Heart left ventricle (tissue), 16 donors: ENCODE results near the gene LAMP5. TPM values are rescaled to one million over a fixed set of nuclear protein-coding genes. Genes with fewer than 3 reads are reported as not detected.
A peak's percentile ranks its signal among the peaks of the same experiment; 100 is the strongest.

Source experiments
- ATAC-seq, 4 donors: fragments of 200-7000 bp; cut with Tn5 transposase; one replicate each; pipeline ENCODE4 v1.9.1; 2020 to 2022; ENCODE audit warnings: moderate library complexity in 4 of 4, mild to moderate bottlenecking in 3 of 4, moderate number of reproducible peaks in 1 of 4
- DNase-seq, 5 donors: peaks; one replicate each; pipeline ENCODE4 v3.0.0-alpha.2; 2020
- H3K27ac ChIP-seq, 12 donors: fragments of 200-600 bp; sonication (generic) in 4 of 12; one replicate each; pipeline versions ENCODE4 v1.5.0 to v1.8.0; 2016 to 2022; ENCODE audit warnings: mild to moderate bottlenecking in 2 of 12
- H3K27me3 ChIP-seq, 9 donors: fragments of 200-600 bp; sonication (generic) in 2 of 9; one replicate each; pipeline versions ENCODE4 v1.5.1 to v1.8.0; 2016 to 2022; ENCODE audit warnings: mild to moderate bottlenecking in 3 of 9
- H3K36me3 ChIP-seq, 9 donors: fragments of 200-600 bp; sonication (generic) in 2 of 9; one replicate each; pipeline versions ENCODE4 v1.5.0 to v1.8.0; 2018 to 2022; ENCODE audit warnings: mild to moderate bottlenecking in 2 of 9
- H3K4me1 ChIP-seq, 12 donors: fragments of 200-600 bp; sonication (generic) in 4 of 12; one replicate each; pipeline versions ENCODE4 v1.5.0 to v1.8.0; 2016 to 2022; ENCODE audit warnings: mild to moderate bottlenecking in 3 of 12
- H3K4me3 ChIP-seq, 12 donors: fragments of 200-600 bp; sonication (generic) in 4 of 12; one replicate each; pipeline versions ENCODE4 v1.5.0 to v1.8.0; 2017 to 2022; ENCODE audit warnings: mild to moderate bottlenecking in 9 of 12, moderate library complexity in 4 of 12
- H3K9me3 ChIP-seq, 12 donors: fragments of 200-600 bp; sonication (generic) in 4 of 12; one replicate each; pipeline versions ENCODE4 v1.5.0 to v1.8.0; 2016 to 2022; ENCODE audit warnings: mild to moderate bottlenecking in 1 of 12
- POLR2A ChIP-seq, 2 donors: fragments of 450-650 bp; IDR thresholded peaks; one replicate each; pipeline ENCODE4 v1.6.1; 2017; ENCODE audit warnings: antibody characterized with exemption in 2 of 2, mild to moderate bottlenecking in 2 of 2, moderate library complexity in 2 of 2
- WGBS, 4 donors: extraction: QIAGEN DNeasy Blood & Tissue Kit in 2 of 4; methylation state at CpG; one replicate each; pipeline versions ENCODE4 v1.1.5 to v1.1.7; 2013 to 2018; 5-methylcytosine and 5-hydroxymethylcytosine counted together
- intact Hi-C, 10 donors: fragments of 100-400 bp; cut with DNase I; formaldehyde crosslinking; loops; one replicate each; pipeline versions ENCODE4 v1.11.1 to v1.14.2; 2022
- polyA plus RNA-seq, 2 donors: library from polyadenylated mRNA; stranded (reverse); fragments of 200-250 nt; gene quantifications; one replicate each; pipeline ENCODE4 v1.2.3, GENCODE V29; 2013
- total RNA-seq, 9 donors: library from RNA; depleted of rRNA in 2 of 9; stranded (reverse); fragments of >200 nt in 2 of 9; fragmentation: NEBNext Ultra II Directional in 3 of 9; extraction: Animal tissue kit (Norgen Biotek cat#: 25700) in 3 of 9; gene quantifications; one replicate each; pipeline versions ENCODE4 v1.1.0 to v1.2.4, GENCODE V29; 2016 to 2023
- TF ChIP-seq, protein P1 (sequence below), 12 donors: fragments of 200-600 bp; sonication (generic) in 4 of 12; IDR thresholded peaks; one replicate each; pipeline versions ENCODE4 v1.5.0 to v1.8.0; 2018 to 2022; ENCODE audit warnings: antibody characterized with exemption in 12 of 12, mild to moderate bottlenecking in 5 of 12
- donor health status: ischemic (EF 13 %, LVEDD 7.1; RV severe dilation, severe dysfunction).
- donor health status: healthy with polysubstance abuse.
- donor health status: DM: no; HTN: yes; CAD: no.
- donor health status: DM: no; HTN: no; CAD: no.
- donor health status: ischemic (EF 25% LVEDD 6.9; RV normal size, moderate dysfunction).
- donor health status: ischemic (EF 25% LVEDD 5.7; RV mildly dilated, moderate dysfunction).
- donor health status: healthy.
- donor health status: DM: yes; HTN: yes; CAD: no.
- donor health status: ischemic (EF 35%, LVEDD 5.7; RV mildly dilated, moderate dysfunction).
- donor health status: nonischemic (EF 11% LVEDD 7.7; RV severe dilation, severe dysfunction).
- donor health status: DM: yes; HTN: yes; CAD: no.
- donor health status: PGD.
- donor health status: ischemic (EF 29% LVEDD 5.4; RV normal size, mild dysfunction).
- donor health status: nonischemic (EF 23%, LVEDD 6.1; RV moderate dilation, normal function).

The LAMP5 gene
- total and polyA plus RNA-seq, 11 donors: 0.04 to 0.42 (median 0.30) TPM; not detected in 7

DNA sequence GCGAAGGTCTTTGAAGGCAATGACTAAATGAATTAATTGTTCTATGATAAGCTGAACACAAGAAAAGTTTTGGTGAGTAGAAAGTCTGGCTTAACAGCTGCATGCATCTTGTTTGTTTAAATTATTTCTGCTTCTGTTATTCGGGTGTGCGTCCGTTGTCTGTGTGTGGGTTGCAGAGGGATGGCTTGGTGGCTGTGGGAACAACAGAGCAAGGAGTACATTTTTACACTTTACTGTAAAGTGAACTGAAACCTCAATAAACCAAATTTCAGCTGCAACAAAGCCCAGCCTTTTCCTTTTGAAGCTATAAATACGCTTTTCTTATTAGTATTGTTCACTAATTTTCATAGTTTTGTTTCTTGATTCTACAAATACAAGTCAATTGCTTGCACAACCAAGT, 3.5 kb upstream of the LAMP5 start:
- H3K4me1 ChIP-seq: peaks cover 0 to 46% (median 21%) of the 10 kb centered on the region in 12 donors
- 70 to 91% (median 76%) methylated on average over 5 of the region's 5 CpGs for WGBS, 4 donors
- no peaks in the 10 kb centered on the region for H3K9me3 ChIP-seq
- H3K36me3 ChIP-seq: no peaks in the 10 kb centered on the region
- no peak for ATAC-seq
- H3K4me3 ChIP-seq: no peak overlapping the region
- intact Hi-C loops: no loop called here
- TF ChIP-seq, protein P1, sequence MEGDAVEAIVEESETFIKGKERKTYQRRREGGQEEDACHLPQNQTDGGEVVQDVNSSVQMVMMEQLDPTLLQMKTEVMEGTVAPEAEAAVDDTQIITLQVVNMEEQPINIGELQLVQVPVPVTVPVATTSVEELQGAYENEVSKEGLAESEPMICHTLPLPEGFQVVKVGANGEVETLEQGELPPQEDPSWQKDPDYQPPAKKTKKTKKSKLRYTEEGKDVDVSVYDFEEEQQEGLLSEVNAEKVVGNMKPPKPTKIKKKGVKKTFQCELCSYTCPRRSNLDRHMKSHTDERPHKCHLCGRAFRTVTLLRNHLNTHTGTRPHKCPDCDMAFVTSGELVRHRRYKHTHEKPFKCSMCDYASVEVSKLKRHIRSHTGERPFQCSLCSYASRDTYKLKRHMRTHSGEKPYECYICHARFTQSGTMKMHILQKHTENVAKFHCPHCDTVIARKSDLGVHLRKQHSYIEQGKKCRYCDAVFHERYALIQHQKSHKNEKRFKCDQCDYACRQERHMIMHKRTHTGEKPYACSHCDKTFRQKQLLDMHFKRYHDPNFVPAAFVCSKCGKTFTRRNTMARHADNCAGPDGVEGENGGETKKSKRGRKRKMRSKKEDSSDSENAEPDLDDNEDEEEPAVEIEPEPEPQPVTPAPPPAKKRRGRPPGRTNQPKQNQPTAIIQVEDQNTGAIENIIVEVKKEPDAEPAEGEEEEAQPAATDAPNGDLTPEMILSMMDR (IDR thresholded peaks at IDR 0.05): no peak
- TF ChIP-seq POLR2A (IDR thresholded peaks at IDR 0.05): no peak
- peaks cover 24 to 99% (median 70%) of the 10 kb centered on the region in 9 donors for H3K27me3 ChIP-seq
- no peak for DNase-seq
- H3K27ac ChIP-seq: no peak overlapping the region

- 2 to 9% (median 7%) methylated on average over 9 of the region's 9 CpGs for WGBS, 4 donors
- intact Hi-C loops: no loop called here
- TF ChIP-seq, protein P1 (IDR thresholded peaks at IDR 0.05): no peak
- no peak for TF ChIP-seq POLR2A (IDR thresholded peaks at IDR 0.05)
- H3K9me3 ChIP-seq: no peaks in the 10 kb centered on the region
- no peak overlapping the region for H3K27ac ChIP-seq
- ATAC-seq: no peak
- peaks cover 4 to 99% (median 57%) of the 10 kb centered on the region in 9 donors for H3K27me3 ChIP-seq
- H3K36me3 ChIP-seq: no peaks in the 10 kb centered on the region
- no peak for DNase-seq
- H3K4me1 ChIP-seq: peaks cover 0 to 30% (median 19%) of the 10 kb centered on the region in 12 donors
- peak overlapping the region in 3 of 12 donors; percentile 37 to 42 (median 37) for H3K4me3 ChIP-seq
These were observed 324 bp upstream of the LAMP5 start for GRCh38 chr20:9514072-9514460.

DNA sequence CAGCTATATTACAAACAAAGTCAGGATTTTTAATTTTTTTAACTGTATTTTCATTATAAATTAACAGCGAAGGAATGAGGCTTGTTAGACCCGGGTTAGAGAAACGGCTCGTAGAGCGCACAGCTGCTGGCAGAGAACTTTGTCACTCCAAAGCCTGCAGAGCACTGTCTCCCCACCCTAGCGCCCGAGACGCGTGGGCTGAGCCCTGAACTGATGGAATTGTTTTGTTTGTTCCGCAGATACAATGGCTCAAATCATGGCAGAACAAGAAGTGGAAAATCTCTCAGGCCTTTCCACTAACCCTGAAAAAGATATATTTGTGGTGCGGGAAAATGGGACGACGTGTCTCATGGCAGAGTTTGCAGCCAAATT, 810 bp downstream of the LAMP5 start:
- no peak for DNase-seq
- no peak for ATAC-seq
- Histone ChIP-seq H3K36me3 (no peaks in the 10 kb centered on the region), H3K27me3 (peaks cover 4 to 99% (median 49%) of the 10 kb centered on the region in 9 donors), H3K27ac (no peak overlapping the region), H3K9me3 (no peaks in the 10 kb centered on the region), H3K4me1 (peaks cover 0 to 30% (median 19%) of the 10 kb centered on the region in 12 donors), H3K4me3 (peak overlapping the region in 8 of 12 donors; percentile 4 to 45 (median 40))
- WGBS, 4 donors: 4 to 9% (median 4%) methylated on average over 13 of the region's 13 CpGs
- intact Hi-C loops: no loop called here
- no peak for TF ChIP-seq POLR2A (IDR thresholded peaks at IDR 0.05)
- TF ChIP-seq, protein P1 (IDR thresholded peaks at IDR 0.05): no peak

DNA sequence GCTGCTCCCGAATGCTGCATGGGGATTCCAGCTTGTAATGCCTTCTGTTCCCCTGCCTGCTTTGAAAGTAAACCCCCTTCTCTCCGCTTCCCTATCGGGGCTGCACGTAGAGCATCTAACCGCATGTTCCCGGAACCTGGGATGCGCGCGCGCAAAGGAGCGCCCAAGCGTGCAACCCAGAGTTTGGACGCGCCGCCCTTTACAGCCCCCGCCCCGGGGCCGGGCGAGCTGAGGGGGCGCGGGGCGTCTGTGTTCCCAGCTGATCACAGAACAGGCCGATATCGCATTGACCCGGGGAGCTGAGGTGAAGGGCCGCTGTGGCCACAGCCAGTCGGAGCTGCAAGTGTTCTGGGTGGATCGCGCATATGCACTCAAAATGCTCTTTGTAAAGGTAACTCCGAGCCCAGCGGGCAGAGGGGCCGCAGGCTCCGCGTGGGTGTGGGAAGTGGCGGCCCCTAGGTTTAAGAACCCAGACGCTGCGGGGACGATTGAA, 1.4 kb downstream of the LAMP5 start:
- Histone ChIP-seq H3K36me3 (no peaks in the 10 kb centered on the region), H3K4me3 (peak overlapping the region in 8 of 12 donors; percentile 21 to 45 (median 39)), H3K9me3 (no peaks in the 10 kb centered on the region), H3K27ac (no peak overlapping the region), H3K27me3 (peaks cover 4 to 97% (median 45%) of the 10 kb centered on the region in 9 donors), H3K4me1 (peaks cover 0 to 30% (median 19%) of the 10 kb centered on the region in 12 donors)
- intact Hi-C loops: no loop called here
- TF ChIP-seq, protein P1 (IDR thresholded peaks at IDR 0.05): no peak
- no peak for TF ChIP-seq POLR2A (IDR thresholded peaks at IDR 0.05)
- ATAC-seq (no peak), DNase-seq (no peak)
- WGBS, 4 donors: 2 to 3% (median 2%) methylated on average over 13 to 38 of the region's 38 CpGs
